ENCODE data around the gene FASTKD2.

The FASTKD2 gene

DNA sequence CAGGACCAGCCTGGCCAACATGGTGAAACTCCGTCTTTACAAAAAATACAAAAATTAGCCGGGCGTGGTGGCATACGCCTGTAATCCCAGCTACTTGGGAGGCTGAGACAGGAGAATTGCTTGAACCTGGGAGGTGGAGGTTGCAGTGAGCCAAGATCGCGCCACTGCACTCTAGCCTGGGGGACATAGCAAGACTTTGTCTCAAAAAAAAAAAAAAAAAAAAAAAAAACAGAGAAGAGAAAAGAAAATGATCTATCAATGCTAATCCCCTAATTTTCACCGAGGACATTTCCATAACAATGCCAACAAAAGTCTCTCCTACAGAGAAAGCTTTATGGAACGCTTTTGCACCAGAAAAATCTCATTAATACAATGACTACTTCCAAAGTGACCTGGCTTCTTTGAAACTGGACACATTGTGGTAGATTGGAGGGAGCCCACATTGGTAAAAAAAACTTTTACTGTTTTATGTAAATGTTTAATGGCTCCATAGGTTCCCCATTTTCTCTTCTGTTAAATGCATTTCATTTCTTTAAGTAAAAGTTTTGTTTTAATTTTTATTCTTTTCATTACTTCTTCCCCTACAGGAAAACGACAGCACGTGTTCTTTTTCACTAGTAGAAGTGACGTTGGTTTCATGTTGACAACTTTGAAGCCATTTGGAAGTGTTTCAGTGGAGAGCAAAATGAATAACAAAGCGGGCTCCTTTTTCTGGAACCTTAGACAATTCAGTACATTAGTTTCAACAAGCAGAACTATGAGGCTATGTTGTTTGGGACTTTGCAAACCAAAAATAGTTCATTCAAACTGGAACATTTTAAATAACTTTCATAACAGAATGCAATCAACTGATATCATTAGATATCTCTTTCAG lies 888 bp downstream of the FASTKD2 start:
- no peak for DNase-seq
- TF ChIP-seq POLR2A (IDR thresholded peaks at IDR 0.05; ENCODE audit: low read length) (no peak), GATA1 (IDR thresholded peaks at IDR 0.05; ENCODE audit: low read depth, low read length) (no peak)

DNA sequence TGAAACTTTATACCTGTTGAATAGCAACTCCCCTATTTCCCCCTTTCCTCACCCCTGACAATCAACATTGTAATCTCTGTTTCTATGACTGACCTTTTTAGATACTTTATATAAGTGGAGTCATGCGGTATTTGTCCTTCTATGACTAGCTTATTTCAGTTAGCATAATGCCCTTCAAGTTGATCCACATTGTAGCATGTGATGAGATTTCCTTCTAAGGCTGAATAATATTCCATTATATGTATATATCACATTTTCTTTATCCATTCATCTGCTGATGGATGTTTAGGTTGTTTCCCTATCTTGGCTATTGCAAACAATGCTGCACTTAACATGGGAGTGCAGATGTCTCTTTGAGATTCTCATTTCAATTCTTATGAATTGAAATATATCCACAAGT lies 9.5 kb downstream of the FASTKD2 start:
- no peak for DNase-seq
- no peak for TF ChIP-seq GATA1 (IDR thresholded peaks at IDR 0.05; ENCODE audit: low read depth, low read length)
- no peak for TF ChIP-seq POLR2A (IDR thresholded peaks at IDR 0.05; ENCODE audit: low read length)

DNA sequence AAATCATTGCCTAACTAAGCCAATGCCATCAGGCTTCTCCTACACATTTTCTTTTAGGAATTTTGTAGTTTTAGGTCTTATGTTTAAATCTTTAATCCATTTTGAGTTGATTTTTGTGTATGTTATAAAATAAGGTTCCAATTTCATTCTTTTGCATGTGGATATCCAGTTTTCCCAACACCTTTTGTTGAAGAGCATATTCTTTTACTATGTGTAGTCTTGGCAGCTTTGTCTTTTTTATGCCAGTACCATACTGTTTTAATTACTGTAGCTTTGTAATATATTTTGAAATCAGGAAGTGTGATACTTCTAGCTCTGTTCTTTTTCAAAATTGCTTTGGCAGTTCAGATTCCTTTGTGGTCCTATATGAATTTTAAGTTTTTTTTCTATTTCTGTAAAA lies 11.0 kb downstream of the FASTKD2 start:
- DNase-seq, result no peak
- no peak for TF ChIP-seq GATA1 (IDR thresholded peaks at IDR 0.05; ENCODE audit: low read depth, low read length)
- TF ChIP-seq POLR2A (IDR thresholded peaks at IDR 0.05; ENCODE audit: low read length), result no peak

DNA sequence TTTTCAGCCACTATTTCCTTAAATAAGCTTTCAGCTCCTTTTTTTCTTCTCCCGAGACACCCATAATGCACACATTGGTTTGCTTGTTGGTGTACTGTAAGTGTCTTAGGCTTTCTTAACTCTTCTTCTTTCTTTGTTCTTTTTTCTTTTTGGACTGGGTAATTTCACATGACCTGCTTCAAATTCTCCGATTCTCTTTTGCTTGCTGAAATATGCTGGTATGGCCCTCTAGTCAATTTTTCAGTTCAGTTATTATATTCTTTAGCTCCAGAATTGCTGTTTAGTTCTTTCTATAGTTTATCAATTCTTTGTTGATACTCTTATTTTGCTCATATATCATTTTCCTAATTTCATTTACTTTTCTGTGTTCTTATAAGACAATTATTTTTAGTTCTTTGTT lies 15.3 kb downstream of the FASTKD2 start:
- TF ChIP-seq POLR2A (IDR thresholded peaks at IDR 0.05; ENCODE audit: low read length) (no peak), GATA1 (IDR thresholded peaks at IDR 0.05; ENCODE audit: low read depth, low read length) (no peak)
- no peak for DNase-seq

DNA sequence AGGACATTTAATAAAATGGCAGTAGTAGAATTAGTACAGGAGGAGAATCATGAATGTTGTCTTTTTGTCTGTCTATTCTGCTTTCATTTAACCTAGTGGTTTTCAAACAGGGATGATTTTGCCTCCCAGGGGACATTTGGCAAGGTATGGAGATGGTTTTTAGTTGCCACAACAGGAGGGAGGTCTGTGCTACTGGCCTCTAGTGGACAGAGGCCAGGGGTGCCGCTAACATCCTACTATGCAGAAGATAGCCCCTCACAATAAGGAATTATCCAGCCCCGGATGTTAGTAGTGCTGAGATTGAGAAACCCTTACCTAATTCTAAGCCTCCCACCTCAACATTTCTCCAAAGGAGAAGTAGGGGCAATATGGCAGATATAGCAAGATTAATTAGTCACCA lies 18.3 kb downstream of the FASTKD2 start:
- TF ChIP-seq POLR2A (IDR thresholded peaks at IDR 0.05; ENCODE audit: low read length) (no peak), GATA1 (IDR thresholded peaks at IDR 0.05; ENCODE audit: low read depth, low read length) (no peak)
- peak in 1 of 2 experiments; percentile 14 for DNase-seq

DNA sequence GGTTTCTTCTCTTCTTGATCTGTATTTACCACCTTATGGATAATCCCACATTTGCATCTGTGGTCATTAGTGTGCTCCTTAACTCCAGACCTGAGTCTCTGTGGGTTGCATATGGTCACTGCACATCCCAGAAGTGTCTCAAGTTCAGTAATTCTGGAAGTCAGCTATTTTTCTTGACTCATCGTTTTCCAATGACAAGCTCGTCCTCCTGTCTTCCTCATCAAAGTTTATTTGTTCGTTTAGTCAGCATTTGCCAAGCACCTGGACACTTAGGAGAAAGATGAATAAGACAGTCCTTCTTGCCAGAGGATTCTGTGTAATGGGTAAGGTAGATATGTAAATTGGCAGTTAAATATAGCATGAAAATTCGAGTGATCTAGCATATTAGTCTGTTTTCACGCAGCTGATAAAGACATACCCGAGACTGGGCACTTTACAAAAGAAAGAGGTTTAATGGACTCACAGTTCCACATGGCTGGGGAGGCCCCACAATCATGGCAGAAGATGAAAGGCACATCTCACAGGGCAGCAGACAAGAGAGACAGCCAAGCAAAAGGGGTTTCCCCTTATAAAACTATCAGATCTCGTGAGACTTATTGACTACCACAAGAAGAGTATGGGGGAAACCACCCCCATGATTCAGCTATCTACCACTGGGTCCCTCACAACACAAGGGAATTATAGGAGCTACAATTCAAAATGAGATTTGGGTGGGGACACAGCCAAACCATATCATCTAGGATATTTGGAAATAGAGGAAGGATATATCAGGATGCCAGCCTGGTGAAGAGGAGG lies 19.4 kb downstream of the FASTKD2 start:
- TF ChIP-seq POLR2A (IDR thresholded peaks at IDR 0.05; ENCODE audit: low read length) (no peak), GATA1 (IDR thresholded peaks at IDR 0.05; ENCODE audit: low read depth, low read length) (no peak)
- DNase-seq, result no peak

DNA sequence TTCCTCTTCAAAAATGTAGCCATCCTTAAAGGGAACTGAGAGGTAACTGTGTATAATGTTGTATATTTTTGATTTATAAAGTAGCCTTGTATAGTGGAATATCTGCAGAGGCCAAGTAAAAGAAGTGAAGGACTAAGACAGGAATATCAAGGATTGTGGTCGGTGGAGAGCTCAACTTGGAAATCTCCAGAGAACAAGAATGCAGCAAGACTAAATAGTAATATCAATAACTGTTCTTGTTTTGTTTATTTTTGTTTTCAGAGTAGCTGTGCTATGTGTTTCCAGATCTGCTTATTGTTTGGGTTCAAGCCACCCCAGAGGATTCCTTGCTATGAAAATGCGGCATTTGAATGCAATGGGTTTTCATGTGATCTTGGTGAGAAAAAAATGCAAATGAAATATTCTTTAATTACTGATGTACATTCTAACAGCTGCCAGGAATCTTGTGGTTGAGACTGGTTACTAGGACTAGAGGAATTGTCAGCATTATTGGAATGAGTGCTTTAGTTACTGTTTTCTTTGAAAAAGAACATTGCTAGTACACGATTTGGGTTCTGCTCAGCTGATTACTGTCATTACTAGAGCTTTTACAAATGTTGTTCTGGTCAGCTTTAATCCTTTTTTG lies 25.0 kb downstream of the FASTKD2 start:
- no peak for TF ChIP-seq GATA1 (IDR thresholded peaks at IDR 0.05; ENCODE audit: low read depth, low read length)
- TF ChIP-seq POLR2A (IDR thresholded peaks at IDR 0.05; ENCODE audit: low read length), result no peak
- DNase-seq, result no peak

DNA sequence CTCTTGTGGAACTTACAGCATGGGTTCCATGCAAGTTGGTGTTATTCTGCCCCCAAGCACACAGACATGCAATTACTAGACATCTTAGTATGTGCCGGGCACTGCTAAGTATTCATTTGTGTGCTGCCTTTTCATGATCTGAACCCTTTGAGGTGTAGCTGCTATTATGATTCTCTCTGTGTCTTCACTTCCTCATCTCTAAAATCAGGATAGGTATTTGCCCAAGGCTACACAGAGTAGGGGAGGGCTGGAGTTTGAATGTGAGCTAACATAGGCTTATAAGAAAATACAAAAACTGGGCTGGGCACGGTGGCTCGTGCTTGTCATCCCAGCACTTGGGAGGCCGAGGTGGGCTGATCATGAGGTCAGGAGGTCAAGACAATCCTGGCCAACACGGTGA lies 27.2 kb downstream of the FASTKD2 start:
- no peak for DNase-seq
- TF ChIP-seq POLR2A (IDR thresholded peaks at IDR 0.05; ENCODE audit: low read length) (no peak), GATA1 (IDR thresholded peaks at IDR 0.05; ENCODE audit: low read depth, low read length) (no peak)

DNA sequence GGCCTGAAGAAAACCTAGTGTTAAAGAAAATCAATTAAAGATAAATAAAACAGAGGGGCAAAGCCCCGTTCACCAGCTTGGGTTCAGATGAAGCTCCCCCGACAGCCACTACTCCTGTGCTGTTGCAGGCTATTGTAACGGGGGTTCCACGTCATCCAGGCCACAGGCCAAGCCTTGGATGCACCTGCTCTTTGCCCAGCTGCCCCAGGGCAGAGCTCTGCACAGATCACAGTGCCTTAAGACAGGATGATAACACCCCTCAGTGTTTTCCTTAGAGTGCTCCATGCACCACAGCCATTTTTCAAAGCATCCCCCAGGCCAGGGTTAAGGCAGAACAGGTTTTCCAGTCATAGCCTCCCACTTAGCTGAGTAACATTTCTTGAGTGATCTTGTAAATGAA lies 32.0 kb downstream of the FASTKD2 start:
- TF ChIP-seq GATA1 (IDR thresholded peaks at IDR 0.05; ENCODE audit: low read depth, low read length) (no peak), POLR2A (IDR thresholded peaks at IDR 0.05; ENCODE audit: low read length) (no peak)

DNA sequence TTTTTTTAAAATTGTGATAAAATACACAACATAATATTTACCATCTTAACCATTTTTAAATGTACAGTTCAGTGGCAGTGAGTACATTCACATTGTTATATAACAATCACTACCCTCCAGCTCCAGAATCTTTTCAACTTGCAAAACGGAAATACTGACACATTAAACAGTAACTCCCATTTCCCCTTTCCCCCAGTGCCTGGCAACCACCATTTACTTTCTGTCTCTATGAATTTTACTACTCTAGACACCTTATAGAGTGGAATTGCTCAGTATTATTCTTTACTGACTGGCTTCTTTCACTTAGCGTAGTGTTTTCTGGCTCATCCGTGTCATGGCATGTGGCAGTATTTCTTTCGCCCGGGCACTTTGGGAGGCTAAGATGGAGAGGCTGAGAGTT lies 32.6 kb downstream of the FASTKD2 start:
- DNase-seq, result no peak
- TF ChIP-seq POLR2A (IDR thresholded peaks at IDR 0.05; ENCODE audit: low read length) (no peak), GATA1 (IDR thresholded peaks at IDR 0.05; ENCODE audit: low read depth, low read length) (no peak)

More for the DNA sequence above, 32.0 kb downstream of the FASTKD2 start:
- no peak for DNase-seq

DNA sequence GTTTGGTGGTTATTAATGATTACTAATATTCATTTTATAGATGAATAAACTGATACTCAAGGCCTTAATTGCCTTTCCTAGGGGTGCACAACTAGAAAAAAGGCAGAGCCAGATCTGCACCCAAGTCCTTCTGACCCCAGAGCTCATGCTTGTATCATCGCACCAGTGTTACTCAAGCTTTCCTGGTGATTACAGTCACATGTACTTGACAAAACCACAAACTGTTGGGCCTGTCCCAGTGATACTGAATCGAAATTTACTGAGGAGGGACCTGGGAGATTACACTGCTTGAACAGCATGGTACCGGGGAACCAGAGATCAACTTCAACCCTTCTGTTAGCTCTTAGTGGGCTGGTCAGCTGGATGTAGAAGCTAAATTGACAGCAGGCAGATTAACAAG lies 33.7 kb downstream of the FASTKD2 start:
- peak; percentile 10 to 56 for DNase-seq
- TF ChIP-seq POLR2A (IDR thresholded peaks at IDR 0.05; ENCODE audit: low read length) (no peak), GATA1 (IDR thresholded peaks at IDR 0.05; ENCODE audit: low read depth, low read length) (no peak)

DNA sequence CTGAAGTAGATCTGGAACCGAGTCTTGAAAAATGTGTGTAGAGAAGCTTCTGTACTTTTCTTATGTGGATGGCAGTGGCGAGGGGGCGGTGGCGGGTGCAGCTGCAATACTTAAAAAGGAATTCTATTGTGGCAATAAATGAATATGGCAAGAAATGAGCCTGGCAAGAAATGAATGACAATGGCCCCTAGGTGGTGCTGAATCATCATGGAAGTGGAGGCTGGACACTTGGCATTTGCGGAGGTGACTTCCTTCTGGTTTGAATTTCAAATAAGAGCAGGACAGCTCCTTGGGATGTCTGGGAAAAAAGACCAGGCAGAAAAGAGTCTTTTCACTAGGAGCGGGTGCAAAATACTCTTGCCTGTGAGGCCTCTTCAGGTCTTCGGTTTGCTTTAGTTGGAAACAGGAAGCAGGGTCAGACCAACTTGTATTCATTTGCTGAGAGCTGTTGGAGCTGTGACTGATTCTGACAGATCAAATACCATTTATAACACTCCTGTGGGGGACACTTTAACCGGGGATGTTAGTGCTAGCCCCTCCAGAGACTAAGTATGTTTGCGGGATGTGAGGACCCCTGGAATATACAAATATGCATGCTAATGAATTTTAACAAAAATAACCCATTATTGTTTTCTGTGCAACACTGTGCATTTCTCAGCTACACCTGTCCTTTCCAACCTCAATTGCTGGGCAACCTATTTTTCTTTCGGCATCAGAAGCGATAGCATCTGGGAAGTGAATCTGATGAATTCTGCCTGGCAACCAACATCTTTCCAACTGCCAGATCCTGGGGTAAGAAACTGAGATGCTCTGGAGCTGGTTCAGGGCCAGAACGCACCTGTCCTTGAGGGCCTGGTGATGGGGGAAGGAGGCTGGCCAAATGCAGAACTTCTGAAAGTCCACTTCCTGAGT lies 35.4 kb downstream of the FASTKD2 start:
- no peak for TF ChIP-seq POLR2A (IDR thresholded peaks at IDR 0.05; ENCODE audit: low read length)
- TF ChIP-seq GATA1 (IDR thresholded peaks at IDR 0.05; ENCODE audit: low read depth, low read length), result no peak
- DNase-seq, result peak; percentile 63 to 72

Measured in erythroblast (primary cell).